Stimulated activated CD8-positive, alpha-beta memory T cell treated with anti-CD3 and anti-CD28 coated beads, Interleukin-15, amount 100 ng/mL, for 1 hour (primary cell): ENCODE results near the gene PLOD1.
"Not testable (repeated sequence)": the region's sequence is repeated elsewhere in the genome, so short reads cannot be mapped to it uniquely, and the experiment has no call there.

ENCODE experiments used
- DNase-seq: peaks from one replicate; pipeline ENCODE4 v3.0.0-alpha.2; 2020; ENCODE audit warnings: low read depth

Gene PLOD1

DNA sequence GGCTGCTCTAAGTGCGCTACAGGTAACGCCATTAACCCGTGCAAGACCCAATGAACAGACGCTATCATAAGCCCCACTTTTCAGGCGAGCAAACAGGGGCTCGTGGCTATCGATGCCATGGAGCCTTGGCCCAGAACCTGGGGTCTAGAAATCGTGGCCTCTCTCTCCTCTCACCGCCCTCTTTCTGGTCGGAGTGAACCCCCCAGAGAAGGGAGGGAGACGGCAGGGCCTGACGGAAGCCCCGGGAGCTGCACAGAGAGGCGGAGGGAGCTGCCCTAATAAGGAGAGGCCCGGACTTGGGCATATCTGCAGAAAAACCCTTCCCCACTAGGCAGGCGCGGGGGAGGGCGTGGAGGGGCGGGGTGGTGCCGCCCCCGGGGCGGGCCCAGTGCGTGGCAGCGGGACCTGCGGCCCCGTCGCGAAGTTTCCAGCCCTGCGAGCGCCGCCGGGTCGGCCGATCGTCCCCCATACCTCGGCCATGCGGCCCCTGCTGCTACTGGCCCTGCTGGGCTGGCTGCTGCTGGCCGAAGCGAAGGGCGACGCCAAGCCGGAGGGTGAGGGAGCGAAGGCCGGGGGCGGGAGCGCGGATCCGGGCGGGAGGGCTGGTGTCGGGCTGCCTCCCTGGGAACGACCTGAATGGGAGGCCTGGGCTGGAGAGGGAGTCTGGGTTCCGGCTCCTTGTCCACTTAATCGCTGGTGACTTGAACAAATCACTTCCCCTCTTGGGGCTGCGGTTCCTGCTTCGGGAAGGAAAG lies at the start of gene PLOD1:
Gene PLOD1 (plus strand): TSS at position 416 of the 755 bp plus-strand sequence. CDS start 63 bp downstream, at position 479.
- peak; percentile 86 for DNase-seq

DNA sequence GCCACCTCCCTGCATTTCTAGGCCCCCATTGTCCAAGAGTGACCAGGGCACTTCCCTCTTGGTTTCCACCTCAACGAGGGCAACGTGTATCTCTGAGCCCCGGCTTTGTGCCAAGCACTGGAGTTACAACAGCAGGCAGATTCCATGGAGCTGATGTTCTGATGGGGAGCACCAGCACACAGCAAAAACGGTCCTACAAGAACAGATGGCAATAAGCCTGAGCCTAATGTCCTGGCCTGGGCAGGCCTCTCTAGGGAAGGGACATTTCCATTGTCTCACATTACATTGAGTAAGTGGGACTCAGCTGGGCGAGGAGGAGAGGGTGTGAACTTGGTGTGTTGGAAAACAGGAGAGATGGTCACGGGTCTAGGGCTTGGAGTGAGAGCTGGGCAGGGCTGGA lies 48.6 kb upstream of the PLOD1 start:
- no peak for DNase-seq

DNA sequence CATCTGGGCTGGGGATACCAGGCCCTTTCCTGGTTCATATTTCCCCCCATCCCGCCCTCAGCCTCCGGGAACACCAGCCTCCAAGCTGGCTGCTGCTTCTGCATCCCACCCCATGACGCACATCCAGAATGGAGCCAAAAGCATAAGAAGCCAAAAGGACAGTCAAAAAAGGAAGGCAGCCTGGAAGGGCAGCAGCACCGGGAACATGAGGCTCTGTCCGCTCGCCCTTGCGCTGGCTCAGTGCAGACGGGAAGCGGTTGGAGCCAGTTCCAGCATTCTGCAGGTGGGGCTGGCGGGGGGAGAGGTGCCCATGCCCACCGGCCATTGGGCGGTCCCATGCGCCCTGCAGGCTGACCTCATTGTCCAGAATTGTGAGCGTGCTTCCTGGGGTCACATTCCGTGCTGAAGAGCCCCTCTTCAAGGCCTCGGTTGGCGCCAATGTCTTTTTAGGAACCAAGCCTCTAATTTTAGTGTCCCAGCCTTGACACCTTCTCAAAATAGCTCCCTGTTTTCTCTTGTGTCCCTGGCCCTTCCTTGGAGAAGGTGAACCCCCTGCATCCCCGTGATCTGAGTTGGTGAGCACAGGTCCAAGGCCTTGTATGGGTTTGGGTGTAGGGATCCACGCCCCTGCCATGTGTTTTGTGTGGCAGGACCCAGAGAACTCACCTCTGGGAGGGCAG lies 47.4 kb upstream of the PLOD1 start:
- no peak for DNase-seq

DNA sequence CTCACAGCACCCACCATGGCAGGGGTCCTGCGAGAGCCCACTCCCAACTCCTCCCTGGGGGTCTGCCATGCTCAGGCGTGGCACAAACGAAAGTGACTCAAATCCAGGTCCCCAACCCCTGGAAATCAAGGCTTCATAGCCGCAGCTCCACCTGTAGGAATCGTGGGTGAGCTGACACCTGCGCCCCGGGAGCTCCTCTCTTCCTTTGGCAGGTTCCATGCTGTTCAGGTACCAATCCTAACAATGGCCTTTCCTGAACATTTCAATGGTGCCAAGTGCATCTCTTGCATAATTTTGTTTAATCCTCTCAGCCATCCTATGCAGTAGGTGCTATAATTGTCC lies 46.9 kb upstream of the PLOD1 start:
- no peak for DNase-seq

- no peak for DNase-seq
Observed at GRCh38 chr1:11888206-11888876, 46.2 kb upstream of the PLOD1 start.

DNA sequence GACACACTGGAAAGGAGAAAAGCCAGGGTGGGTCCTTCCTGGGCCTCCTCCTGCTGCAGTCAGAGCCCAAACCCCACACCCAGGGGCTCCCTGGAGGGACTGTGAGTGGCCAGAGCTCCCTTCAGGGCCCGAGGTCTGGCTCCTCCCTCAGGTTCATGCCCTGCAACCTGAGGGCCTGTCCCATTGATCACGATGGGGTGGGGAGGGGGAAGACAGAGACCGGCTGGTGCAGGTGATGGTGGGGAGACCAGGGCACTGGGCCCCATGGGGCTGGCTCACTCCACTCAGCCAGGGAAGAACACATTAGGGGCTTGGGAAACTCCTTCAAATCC lies 45.7 kb upstream of the PLOD1 start:
- no peak for DNase-seq

GRCh38 chr1:11891433-11892186 lies 42.9 kb upstream of the PLOD1 start:
- DNase-seq = no peak

GRCh38 chr1:11893907-11894251 lies 40.6 kb upstream of the PLOD1 start:
- peak; percentile 43 for DNase-seq

GRCh38 chr1:11894501-11894900 lies 40.0 kb upstream of the PLOD1 start:
- DNase-seq = not testable (repeated sequence)

GRCh38 chr1:11898086-11898785 lies 36.3 kb upstream of the PLOD1 start:
- no peak for DNase-seq

- DNase-seq = no peak
Observed at GRCh38 chr1:11898831-11899467, 35.6 kb upstream of the PLOD1 start.

GRCh38 chr1:11901446-11901845 lies 33.1 kb upstream of the PLOD1 start:
- not testable (repeated sequence) for DNase-seq

- no peak for DNase-seq
Observed at GRCh38 chr1:11903210-11903609, 31.3 kb upstream of the PLOD1 start.

DNA sequence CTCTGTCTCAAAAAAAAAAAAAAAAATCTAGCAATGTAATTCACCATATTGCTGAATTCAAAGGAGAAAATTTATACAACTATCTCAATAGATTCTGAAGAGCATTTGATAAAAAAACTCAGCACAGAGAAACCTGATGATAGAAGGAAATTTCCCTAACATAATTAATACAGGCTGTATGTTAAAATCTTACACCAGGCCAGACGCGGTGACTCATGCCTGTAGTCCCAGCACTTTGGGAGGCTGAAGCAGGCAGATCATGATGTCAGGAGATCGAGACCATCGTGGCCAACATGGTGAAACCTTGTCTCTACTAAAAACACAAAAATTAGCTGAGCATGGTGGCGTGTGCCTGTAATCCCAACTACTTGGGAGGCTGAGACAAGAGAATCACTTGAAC lies 30.4 kb upstream of the PLOD1 start:
- DNase-seq = not testable (repeated sequence)

- no peak for DNase-seq
Observed at GRCh38 chr1:11904978-11905377, 29.5 kb upstream of the PLOD1 start.

GRCh38 chr1:11906870-11907269 lies 27.6 kb upstream of the PLOD1 start:
- DNase-seq = no peak

GRCh38 chr1:11907275-11908094 lies 27.0 kb upstream of the PLOD1 start:
- DNase-seq = peak; percentile 63

GRCh38 chr1:11908095-11908675 lies 26.3 kb upstream of the PLOD1 start:
- DNase-seq = peak; percentile 53

DNA sequence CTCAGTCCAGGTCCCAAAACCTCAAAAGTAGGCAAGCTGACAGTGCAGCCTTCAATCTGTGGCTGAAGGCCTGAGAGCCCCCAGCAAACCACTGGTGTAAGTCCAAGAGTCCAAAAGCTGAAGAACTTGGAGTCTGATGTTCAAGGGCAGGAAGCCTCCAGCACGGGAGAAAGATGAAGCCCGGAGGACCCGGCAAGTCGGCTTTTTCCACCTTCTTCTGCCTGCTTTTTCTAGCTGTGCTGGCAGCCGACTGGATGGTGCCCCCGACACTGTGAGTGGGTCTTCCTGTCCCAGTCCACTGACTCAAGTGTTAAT lies 23.6 kb upstream of the PLOD1 start:
- DNase-seq = not testable (repeated sequence)

DNA sequence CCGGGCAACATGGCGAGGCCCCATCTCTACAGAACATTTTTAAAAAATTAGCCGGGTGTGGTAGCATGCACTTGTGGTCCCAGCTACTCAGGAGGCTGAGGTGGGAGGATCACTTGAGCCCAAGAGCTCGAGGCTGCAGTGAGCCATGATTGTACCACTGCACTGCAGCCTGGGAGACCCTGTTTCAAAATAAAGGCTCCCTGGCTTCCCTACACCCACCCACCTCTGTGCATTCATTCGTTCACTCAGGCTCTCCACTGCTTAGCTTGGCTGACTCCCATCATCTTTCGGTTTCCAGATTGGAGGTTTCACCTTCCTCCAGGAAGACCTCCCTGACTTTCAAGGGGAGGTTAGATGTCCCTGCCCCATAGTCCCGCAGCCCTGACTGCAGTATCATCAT lies 22.5 kb upstream of the PLOD1 start:
- DNase-seq = no peak
